H1 (cell line): Measurements from ENCODE around the gene CD7.

Experiments
- ASH2L ChIP-seq: fragments of 200-600, 300-600 bp; sonication (generic); IDR thresholded peaks from one replicate; pipeline ENCODE4 v1.7.1; 2017; ENCODE audit warnings: low read length
- CTCF ChIP-seq, 3 experiments: IDR thresholded peaks; 1 replicate in 2 of 3; 2 replicates in 1 of 3; pipeline versions ENCODE4 v1.5.1 to v1.6.1; 2011; ENCODE audit warnings: low read length in 3 of 3, mild to moderate bottlenecking in 3 of 3, inconsistent platforms in 2 of 3, low read depth in 1 of 3, moderate library complexity in 1 of 3; ENCODE audit not compliant: insufficient read depth in 1 of 3; ENCODE audit errors: control extremely low read depth in 1 of 3
- GABPA ChIP-seq: IDR thresholded peaks from 2 replicates; pipeline ENCODE4 v1.6.1; 2011; ENCODE audit warnings: mild to moderate bottlenecking, low read length, moderate library complexity, borderline replicate concordance; ENCODE audit not compliant: insufficient read depth
- JUN ChIP-seq: IDR thresholded peaks from 2 replicates; pipeline ENCODE4 v1.6.1; 2011; ENCODE audit warnings: low read depth, mild to moderate bottlenecking, improper control_type of control experiment, low read length
- SIN3A ChIP-seq, 2 experiments: IDR thresholded peaks in 1 of 2; conservative IDR thresholded peaks in 1 of 2; 2 replicates each; pipeline ENCODE4 v1.6.1; 2011 to 2012; ENCODE audit warnings: low read length in 2 of 2, improper control_type of control experiment in 1 of 2, low read depth in 1 of 2, mild to moderate bottlenecking in 1 of 2
- SIX5 ChIP-seq: IDR thresholded peaks from 2 replicates; pipeline ENCODE4 v1.6.1; 2011; ENCODE audit warnings: mild to moderate bottlenecking, low read depth, low read length
- SP2 ChIP-seq: IDR thresholded peaks from 2 replicates; pipeline ENCODE4 v1.6.1; 2012; ENCODE audit warnings: mild to moderate bottlenecking, low read length, inconsistent platforms

GRCh38 chr17:82317394-82318168 is at the start of gene CD7:
- TF ChIP-seq GABPA = no peak
- TF ChIP-seq JUN = no peak
- TF ChIP-seq ASH2L = no peak
- no peak for TF ChIP-seq SIN3A (conservative IDR thresholded peaks at IDR 0.05 in 1 of 2, IDR thresholded peaks at IDR 0.05 in 1 of 2; ENCODE audit: low read depth in 1 of 2, low read length in 2 of 2)
- TF ChIP-seq SIX5 = no peak
- TF ChIP-seq CTCF (IDR thresholded peaks at IDR 0.05; ENCODE audit: control extremely low read depth in 1 of 3, insufficient read depth in 1 of 3, low read depth in 1 of 3, low read length in 3 of 3) = no peak
- TF ChIP-seq SP2 = no peak
